Uterus (tissue), 4 donors: ENCODE data around the gene GLRA3. TPM values are rescaled to one million over a fixed set of nuclear protein-coding genes. Genes with fewer than 3 reads are reported as not detected.
"Not testable (repeated sequence)": the region's sequence is repeated elsewhere in the genome, so short reads cannot be mapped to it uniquely, and the experiment has no call there.

ENCODE experiments used
- DNase-seq, 2 donors: peaks; one replicate each; pipeline ENCODE4 v3.0.0-alpha.2; 2019 to 2020
- H3K27ac ChIP-seq, 2 donors: fragments of 200-600 bp; sonication (generic); 1 replicate in 1 of 2; 2 replicates in 1 of 2; pipeline ENCODE4 v1.5.1; 2016 to 2018
- H3K27me3 ChIP-seq, 2 donors: fragments of 200-600 bp; sonication (generic); one replicate each; pipeline ENCODE4 v1.5.1; 2018 to 2019; ENCODE audit warnings: control low read depth in 1 of 2
- H3K36me3 ChIP-seq, 2 donors: fragments of 200-600 bp; sonication (generic); one replicate each; pipeline ENCODE4 v1.5.1; 2019; ENCODE audit warnings: control low read depth in 1 of 2
- H3K4me1 ChIP-seq, 2 donors: fragments of 200-600 bp; sonication (generic); one replicate each; pipeline ENCODE4 v1.5.1; 2018 to 2019; ENCODE audit warnings: control low read depth in 1 of 2
- H3K4me3 ChIP-seq, 2 donors: fragments of 200-600 bp; sonication (generic); 1 replicate in 1 of 2; 2 replicates in 1 of 2; pipeline ENCODE4 v1.5.1; 2018 to 2019; ENCODE audit warnings: mild to moderate bottlenecking in 1 of 2
- H3K9me3 ChIP-seq, 2 donors: fragments of 200-600 bp; sonication (generic); one replicate each; pipeline ENCODE4 v1.5.1; 2019; ENCODE audit warnings: control low read depth in 1 of 2
- CTCF ChIP-seq, 4 experiments: fragments of 200-600 bp in 2 of 4; fragments of 450-650 bp in 2 of 4; sonication (generic) in 2 of 4; IDR thresholded peaks; one replicate each; pipeline ENCODE4 v1.5.1; 2016 to 2019; ENCODE audit warnings: antibody characterized with exemption in 4 of 4, mild to moderate bottlenecking in 2 of 4, moderate library complexity in 1 of 4
- POLR2A ChIP-seq, 2 donors: fragments of 450-650 bp; IDR thresholded peaks; one replicate each; pipeline ENCODE4 v1.6.1; 2016; ENCODE audit warnings: antibody characterized with exemption in 2 of 2, mild to moderate bottlenecking in 1 of 2, moderate library complexity in 1 of 2
- intact Hi-C: fragments of 100-400 bp; cut with DNase I; formaldehyde crosslinking; loops from one replicate; pipeline ENCODE4 v1.15.1; 2023; ENCODE audit warnings: low total_unique reads
- total RNA-seq, 4 donors: library from RNA; depleted of rRNA in 3 of 4; stranded (reverse); fragments of >200 nt in 3 of 4; gene quantifications; one replicate each; pipeline versions ENCODE4 v1.1.0 to v1.2.4, GENCODE V29; 2014 to 2023
- donor health status: DM: yes; HTN: yes; CAD: no.

Gene GLRA3
- total RNA-seq, 4 donors from 2014 or later = 0.09 to 0.41 TPM; not detected in 2

- intact Hi-C loops = no loop called here
- Histone ChIP-seq H3K27ac (no peak overlapping the region), H3K4me1 (peaks cover 0 to 4% of the 10 kb centered on the region in 2 donors), H3K36me3 (no peaks in the 10 kb centered on the region), H3K4me3 (no peak overlapping the region), H3K9me3 (no peaks in the 10 kb centered on the region), H3K27me3 (no peaks in the 10 kb centered on the region)
- TF ChIP-seq CTCF (IDR thresholded peaks at IDR 0.05) (no peak), POLR2A (IDR thresholded peaks at IDR 0.05) (no peak)
- no peak for DNase-seq
Observed at GRCh38 chr4:174702979-174703478, 126.0 kb downstream of the GLRA3 start.

GRCh38 chr4:174699654-174700053 is 129.4 kb downstream of the GLRA3 start:
- TF ChIP-seq CTCF (IDR thresholded peaks at IDR 0.05) = no peak
- no peak for TF ChIP-seq POLR2A (IDR thresholded peaks at IDR 0.05)
- intact Hi-C loops = no loop called here
- DNase-seq = no peak

GRCh38 chr4:174697896-174698295 is 131.2 kb downstream of the GLRA3 start:
- TF ChIP-seq POLR2A (IDR thresholded peaks at IDR 0.05) (no peak), CTCF (IDR thresholded peaks at IDR 0.05) (no peak)
- H3K27ac ChIP-seq = peak overlapping the region; percentile 48 to 59
- no peaks in the 10 kb centered on the region for H3K9me3 ChIP-seq
- no peak overlapping the region for H3K4me3 ChIP-seq
- H3K36me3 ChIP-seq = no peaks in the 10 kb centered on the region
- no peaks in the 10 kb centered on the region for H3K4me1 ChIP-seq
- DNase-seq = no peak
- intact Hi-C loops = no loop called here
- no peaks in the 10 kb centered on the region for H3K27me3 ChIP-seq

More at GRCh38 chr4:174699654-174700053, 129.4 kb downstream of the GLRA3 start:
- Histone ChIP-seq H3K4me1 (no peaks in the 10 kb centered on the region), H3K36me3 (no peaks in the 10 kb centered on the region), H3K4me3 (no peak overlapping the region), H3K9me3 (no peaks in the 10 kb centered on the region), H3K27me3 (no peaks in the 10 kb centered on the region), H3K27ac (no peak overlapping the region)

- no peaks in the 10 kb centered on the region for H3K36me3 ChIP-seq
- no peak overlapping the region for H3K4me3 ChIP-seq
- H3K27ac ChIP-seq = peak overlapping the region; percentile 48 to 59
- H3K4me1 ChIP-seq = no peaks in the 10 kb centered on the region
- TF ChIP-seq POLR2A (IDR thresholded peaks at IDR 0.05) = no peak
- TF ChIP-seq CTCF (IDR thresholded peaks at IDR 0.05) = no peak
- DNase-seq = no peak
- intact Hi-C loops = no loop called here
- no peaks in the 10 kb centered on the region for H3K9me3 ChIP-seq
- H3K27me3 ChIP-seq = no peaks in the 10 kb centered on the region
Observed at GRCh38 chr4:174697202-174697601, 131.8 kb downstream of the GLRA3 start.

GRCh38 chr4:174696657-174697056 is 132.4 kb downstream of the GLRA3 start:
- intact Hi-C loops = no loop called here
- H3K27ac ChIP-seq = peak overlapping the region in 1 of 2 donors; percentile 59
- no peaks in the 10 kb centered on the region for H3K36me3 ChIP-seq
- H3K27me3 ChIP-seq = no peaks in the 10 kb centered on the region
- H3K4me1 ChIP-seq = no peaks in the 10 kb centered on the region
- TF ChIP-seq CTCF (IDR thresholded peaks at IDR 0.05) (no peak), POLR2A (IDR thresholded peaks at IDR 0.05) (no peak)
- H3K4me3 ChIP-seq = no peak overlapping the region
- no peak for DNase-seq
- no peaks in the 10 kb centered on the region for H3K9me3 ChIP-seq

- intact Hi-C loops, H3K27ac ChIP-seq, DNase-seq, H3K36me3 ChIP-seq, H3K4me3 ChIP-seq, H3K27me3 ChIP-seq, H3K4me1 ChIP-seq, H3K9me3 ChIP-seq: not testable (repeated sequence)
Observed at GRCh38 chr4:174691876-174692275, 137.2 kb downstream of the GLRA3 start.
